ENCODE data around the gene GRIK4.

Gene GRIK4

GRCh38 chr11:120867988-120868387, 356.4 kb downstream of the GRIK4 start:
- DNase-seq (ENCODE audit: low read depth in 2 of 3, low spot score in 1 of 3): no peak

DNA sequence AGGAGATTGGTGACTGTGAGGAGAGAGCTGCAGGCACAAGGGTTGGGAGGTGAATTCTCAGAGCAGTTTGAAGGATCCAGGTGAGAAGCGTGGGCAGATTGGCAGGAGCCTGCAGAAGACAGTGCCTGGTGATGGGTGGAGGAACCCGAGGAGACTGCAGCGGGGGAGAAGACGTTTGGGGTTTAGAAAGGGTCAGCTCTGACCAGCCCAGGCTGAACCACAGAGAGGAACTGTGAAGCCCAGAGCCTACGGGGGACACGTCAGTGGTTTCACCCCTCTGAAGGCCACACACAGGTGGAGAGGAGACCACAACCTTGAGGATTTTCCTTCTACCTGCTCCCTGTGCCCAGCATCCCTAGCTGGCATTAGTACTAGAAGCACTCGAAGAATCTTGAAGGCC, 357.5 kb downstream of the GRIK4 start:
- DNase-seq (ENCODE audit: low read depth in 2 of 3, low spot score in 1 of 3): no peak

GRCh38 chr11:120869516-120870011, 358.0 kb downstream of the GRIK4 start:
- no peak for DNase-seq (ENCODE audit: low read depth in 2 of 3, low spot score in 1 of 3)

DNA sequence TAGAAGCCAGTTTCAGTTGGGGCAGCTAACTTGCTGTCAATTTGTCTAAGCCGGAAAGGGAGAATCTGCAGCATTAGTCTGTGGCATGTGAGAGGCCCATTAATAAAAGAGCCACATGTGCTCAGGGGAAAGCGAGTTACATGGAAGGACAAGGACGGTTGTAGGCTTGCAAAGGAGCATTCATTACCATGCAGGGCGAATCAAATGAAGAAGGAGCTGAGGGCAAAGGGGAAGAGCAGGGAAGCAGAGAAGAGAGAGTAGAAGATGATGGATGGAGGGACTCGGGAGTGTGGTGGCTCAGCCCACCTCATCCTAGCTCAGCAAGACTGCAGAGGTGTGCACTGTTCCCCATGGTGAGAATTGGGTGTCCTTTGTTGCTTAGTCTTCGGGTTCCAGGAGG, 359.6 kb downstream of the GRIK4 start:
- DNase-seq (ENCODE audit: low read depth in 2 of 3, low spot score in 1 of 3): no peak

- no peak for DNase-seq (ENCODE audit: low read depth in 2 of 3, low spot score in 1 of 3)
Measured at GRCh38 chr11:120871924-120872323, 360.4 kb downstream of the GRIK4 start.

GRCh38 chr11:120873966-120874735, 362.6 kb downstream of the GRIK4 start:
- no peak for DNase-seq (ENCODE audit: low read depth in 2 of 3, low spot score in 1 of 3)

- DNase-seq (ENCODE audit: low read depth in 2 of 3, low spot score in 1 of 3): no peak
Measured at GRCh38 chr11:120875986-120876385, 364.4 kb downstream of the GRIK4 start.

GRCh38 chr11:120877746-120878365, 366.3 kb downstream of the GRIK4 start:
- no peak for DNase-seq (ENCODE audit: low read depth in 2 of 3, low spot score in 1 of 3)

GRCh38 chr11:120878781-120879180, 367.2 kb downstream of the GRIK4 start:
- no peak for DNase-seq (ENCODE audit: low read depth in 2 of 3, low spot score in 1 of 3)

DNA sequence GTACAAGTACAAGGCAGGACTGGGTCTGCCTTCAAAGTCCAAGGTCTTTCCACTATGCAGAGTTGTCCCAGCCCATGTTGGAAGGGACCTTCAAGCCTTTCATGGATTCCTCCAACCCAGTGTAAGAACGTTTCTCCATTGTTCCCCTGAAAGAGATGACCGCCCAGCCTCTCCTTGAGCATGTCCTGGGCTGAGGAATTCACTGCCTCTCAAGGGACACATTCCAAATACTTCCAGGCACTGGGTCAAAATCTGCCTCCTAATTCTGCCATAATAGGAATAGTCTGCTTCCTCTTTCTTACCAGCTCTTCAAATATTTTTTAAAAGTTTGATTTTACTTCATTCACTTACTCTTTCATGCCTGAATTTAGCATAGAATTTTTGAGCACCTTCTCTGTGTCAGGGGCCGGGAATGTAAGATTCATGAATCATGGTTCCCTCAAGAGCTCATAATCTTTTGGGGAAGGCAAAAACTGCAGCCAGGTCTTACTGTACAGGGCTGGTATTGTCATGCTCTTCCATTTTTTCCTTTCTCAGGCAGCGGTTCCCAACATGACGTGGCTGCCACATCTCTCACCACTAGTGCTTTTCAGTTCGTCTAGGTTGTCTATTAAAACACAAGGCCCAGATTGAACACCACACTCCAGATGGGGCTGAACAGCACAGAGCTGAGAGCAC, 369.1 kb downstream of the GRIK4 start:
- no peak for DNase-seq (ENCODE audit: low read depth in 2 of 3, low spot score in 1 of 3)

- no peak for DNase-seq (ENCODE audit: low read depth in 2 of 3, low spot score in 1 of 3)
Measured at GRCh38 chr11:120881596-120881995, 370.0 kb downstream of the GRIK4 start.

- DNase-seq (ENCODE audit: low read depth in 2 of 3, low spot score in 1 of 3): no peak
Measured at GRCh38 chr11:120882175-120882574, 370.6 kb downstream of the GRIK4 start.

- no peak for DNase-seq (ENCODE audit: low read depth in 2 of 3, low spot score in 1 of 3)
Measured at GRCh38 chr11:120883404-120884080, 372.0 kb downstream of the GRIK4 start.

DNA sequence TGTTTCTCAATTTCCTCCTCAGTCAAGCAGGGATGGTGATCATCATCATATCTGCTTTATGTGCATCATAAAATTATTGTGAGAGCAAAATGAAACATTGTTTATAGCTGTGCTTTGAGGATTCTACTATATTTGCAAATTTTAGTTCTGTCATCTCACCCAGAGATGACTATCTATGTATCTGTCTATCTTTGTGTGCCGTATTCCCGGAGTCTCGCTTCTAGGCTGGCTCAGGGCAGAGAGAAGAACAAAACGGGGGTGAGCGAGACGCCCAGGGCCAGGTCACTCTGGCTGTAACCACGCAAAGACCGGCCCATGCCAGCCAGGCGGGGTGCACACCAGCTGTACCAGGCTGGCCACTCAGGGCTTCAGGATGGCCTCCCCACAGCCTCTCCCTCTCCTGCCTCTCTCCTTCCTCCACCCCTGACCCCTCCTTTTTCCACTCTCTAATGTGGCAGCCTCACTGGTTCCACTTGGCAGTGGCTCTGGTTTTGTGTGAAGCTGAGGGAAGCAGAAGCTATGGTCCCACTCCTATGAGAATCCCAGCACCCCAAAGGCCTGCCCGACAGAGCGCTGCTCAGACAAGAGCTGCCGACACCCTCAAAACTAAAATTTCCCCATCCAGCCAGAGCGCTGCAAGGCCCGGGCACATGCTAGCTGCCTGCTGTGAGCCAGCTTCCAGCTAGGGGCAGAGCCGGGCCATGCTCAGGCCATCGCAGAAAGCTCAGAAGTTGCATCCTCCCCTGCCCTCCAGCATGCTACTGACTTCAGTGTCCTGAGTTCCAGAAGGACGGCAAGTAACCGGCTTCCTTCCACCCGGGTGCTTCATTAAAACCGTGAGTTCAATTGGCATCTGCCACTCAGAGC, 372.8 kb downstream of the GRIK4 start:
- no peak for DNase-seq (ENCODE audit: low read depth in 2 of 3, low spot score in 1 of 3)

GRCh38 chr11:120890609-120891320, 379.2 kb downstream of the GRIK4 start:
- no peak for DNase-seq (ENCODE audit: low read depth in 2 of 3, low spot score in 1 of 3)

DNA sequence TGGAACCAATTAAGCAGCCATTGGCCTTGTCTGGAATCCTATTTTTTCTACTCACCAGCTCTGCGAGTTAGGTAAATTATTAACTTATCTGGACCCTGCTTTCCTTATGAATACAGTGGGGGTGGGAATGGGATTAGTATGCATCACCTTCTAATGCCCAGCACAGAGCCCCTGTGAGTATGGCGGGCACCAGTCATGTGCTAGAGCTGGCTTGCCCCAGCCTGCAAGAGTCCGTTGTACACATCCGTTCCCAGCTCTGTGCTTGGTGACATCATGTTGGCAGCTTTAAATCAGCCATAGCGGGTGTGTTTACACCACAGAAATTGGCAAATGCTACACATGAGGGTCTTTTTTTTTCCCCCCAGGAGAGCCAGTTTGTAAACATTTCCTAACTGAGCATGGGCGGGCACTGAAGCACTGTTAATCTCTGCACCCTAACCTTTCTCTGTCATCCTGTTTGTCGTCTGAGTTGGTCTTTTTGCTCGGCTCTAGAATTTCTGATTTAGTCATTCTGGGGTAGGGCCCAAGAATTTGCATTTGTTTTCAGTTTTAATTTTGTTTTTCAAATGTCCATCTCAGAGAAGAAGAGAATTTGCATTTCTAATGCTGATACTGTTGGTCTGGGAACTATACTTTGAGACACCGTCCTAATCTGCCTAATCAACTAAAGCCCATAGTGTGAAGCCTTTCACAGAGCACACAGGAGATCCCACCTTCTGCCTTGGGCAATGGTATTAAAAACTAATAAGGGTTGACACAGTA, 382.1 kb downstream of the GRIK4 start:
- DNase-seq (ENCODE audit: low read depth in 2 of 3, low spot score in 1 of 3): no peak

- DNase-seq (ENCODE audit: low read depth in 2 of 3, low spot score in 1 of 3): no peak
Measured at GRCh38 chr11:120894202-120894985, 382.8 kb downstream of the GRIK4 start.

DNA sequence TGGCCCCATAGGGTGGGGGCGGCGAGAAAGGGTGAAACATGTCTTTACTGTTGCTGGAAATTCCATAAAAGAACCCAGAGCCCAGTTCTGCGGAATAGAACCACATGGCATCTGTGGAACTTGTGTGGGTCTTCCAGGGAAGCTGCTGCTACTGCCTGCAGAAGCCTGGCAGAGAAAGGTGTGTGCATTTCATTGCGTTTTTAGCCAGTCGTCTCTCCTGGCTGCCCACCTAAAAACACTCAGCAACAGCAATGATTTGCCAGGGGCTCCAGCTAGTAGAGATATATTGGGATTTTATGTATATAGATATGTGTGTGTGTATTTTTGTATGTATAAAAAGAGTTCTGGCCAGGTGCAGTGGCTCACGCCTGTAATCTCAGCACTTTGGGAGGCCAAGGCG, 385.1 kb downstream of the GRIK4 start:
- no peak for DNase-seq (ENCODE audit: low read depth in 2 of 3, low spot score in 1 of 3)

Data from stimulated activated CD4-positive, alpha-beta T cell treated with anti-CD3 and anti-CD28 coated beads, Interleukin-12 subunit alpha, Interleukin-12 subunit beta, amount 100 ng/mL, for 48 hours (primary cell).